Nephron (organoid): ENCODE measurements around the gene MAFB.

Experiments
- H3K27ac Mint-ChIP-seq, 3 experiments: 2 replicates each; pipeline ENCODE4 v1.8.0; 2020; ENCODE audit warnings: mixed read lengths in 3 of 3, mild to moderate bottlenecking in 2 of 3, moderate library complexity in 1 of 3
- H3K27me3 Mint-ChIP-seq: 2 replicates; pipeline ENCODE4 v1.8.0; 2021; ENCODE audit warnings: low read depth, mild to moderate bottlenecking, moderate library complexity, mixed read lengths
- H3K36me3 Mint-ChIP-seq: 2 replicates; pipeline ENCODE4 v1.8.0; 2020; ENCODE audit warnings: low read depth, mixed read lengths
- H3K4me1 Mint-ChIP-seq: 2 replicates; pipeline ENCODE4 v1.8.0; 2020; ENCODE audit warnings: mixed read lengths
- H3K4me3 Mint-ChIP-seq, 3 experiments: 2 replicates each; pipeline ENCODE4 v1.8.0; 2020; ENCODE audit warnings: mild to moderate bottlenecking in 3 of 3, mixed read lengths in 3 of 3, moderate library complexity in 2 of 3
- H3K9me3 Mint-ChIP-seq: 2 replicates; pipeline ENCODE4 v1.8.0; 2020; ENCODE audit warnings: mixed read lengths
- CTCF ChIP-seq, 3 experiments: fragments of 200-600 bp; sonication (generic); IDR thresholded peaks; one replicate each; pipeline ENCODE4 v1.5.0; 2021; ENCODE audit warnings: antibody characterized with exemption in 3 of 3; ENCODE audit not compliant: unreplicated experiment in 3 of 3

Gene MAFB

GRCh38 chr20:40717343-40717865 lies 28.4 kb upstream of the MAFB start:
- Mint-ChIP-seq H3K4me3 (no peak overlapping the region), H3K27ac (no peak overlapping the region), H3K4me1 (peaks cover 7% of the 10 kb centered on the region), H3K36me3 (no peaks in the 10 kb centered on the region), H3K27me3 (peaks cover 37% of the 10 kb centered on the region), H3K9me3 (no peaks in the 10 kb centered on the region)
- TF ChIP-seq CTCF (IDR thresholded peaks at IDR 0.05; ENCODE audit: unreplicated experiment in 3 of 3), result no peak

GRCh38 chr20:40715491-40715890 lies 26.5 kb upstream of the MAFB start:
- Mint-ChIP-seq H3K27me3 (peaks cover 36% of the 10 kb centered on the region), H3K4me3 (no peak overlapping the region), H3K9me3 (no peaks in the 10 kb centered on the region)

DNA sequence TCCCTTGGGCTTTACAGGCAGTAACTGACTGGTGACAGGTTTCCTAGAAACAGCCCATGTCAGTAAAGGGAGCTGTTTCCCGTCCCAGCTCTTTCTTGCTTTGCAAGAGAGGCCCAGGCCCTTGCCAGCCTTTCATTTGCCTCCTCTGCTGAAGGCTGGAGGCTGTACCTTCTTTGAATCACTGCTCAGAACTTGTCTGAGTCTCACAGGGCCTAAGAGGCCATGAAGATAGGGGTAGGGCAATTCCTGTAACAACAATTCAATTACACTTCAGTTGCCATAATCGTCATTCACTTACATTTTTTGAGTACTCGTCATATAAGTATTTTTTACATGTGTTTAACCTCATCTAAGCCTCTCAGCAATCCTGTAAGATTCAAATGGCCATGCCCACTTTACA lies 25.9 kb upstream of the MAFB start:
- no peaks in the 10 kb centered on the region for H3K36me3 Mint-ChIP-seq
- peaks cover 41% of the 10 kb centered on the region for H3K27me3 Mint-ChIP-seq
- TF ChIP-seq CTCF (IDR thresholded peaks at IDR 0.05; ENCODE audit: unreplicated experiment in 3 of 3), result no peak
- H3K27ac Mint-ChIP-seq, result no peak overlapping the region
- H3K4me3 Mint-ChIP-seq, result no peak overlapping the region
- no peaks in the 10 kb centered on the region for H3K9me3 Mint-ChIP-seq
- H3K4me1 Mint-ChIP-seq, result peaks cover 7% of the 10 kb centered on the region

More at GRCh38 chr20:40715491-40715890, 26.5 kb upstream of the MAFB start:
- no peak for TF ChIP-seq CTCF (IDR thresholded peaks at IDR 0.05; ENCODE audit: unreplicated experiment in 3 of 3)
- Mint-ChIP-seq H3K36me3 (no peaks in the 10 kb centered on the region), H3K4me1 (peaks cover 7% of the 10 kb centered on the region), H3K27ac (no peak overlapping the region)

DNA sequence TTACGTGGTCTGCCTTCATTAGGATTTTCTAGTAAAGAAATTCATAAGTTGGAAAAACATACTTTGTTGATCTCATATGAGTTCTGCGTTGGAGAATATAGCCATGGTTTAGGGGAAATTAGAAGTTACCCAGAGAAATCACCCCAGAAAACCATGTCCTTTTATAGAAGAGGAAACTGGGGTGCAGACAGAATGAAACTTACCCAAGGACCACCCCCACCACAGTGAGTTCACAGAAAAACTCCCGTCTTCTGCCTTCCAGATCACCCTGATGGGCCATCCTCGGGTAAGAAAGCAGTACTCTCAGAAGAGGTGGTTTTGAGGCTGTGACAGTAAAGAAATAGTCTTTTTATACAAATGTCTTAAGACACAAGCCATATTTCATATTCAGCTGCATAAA lies 25.1 kb upstream of the MAFB start:
- Mint-ChIP-seq H3K4me3 (no peak overlapping the region), H3K36me3 (no peaks in the 10 kb centered on the region), H3K27me3 (peaks cover 43% of the 10 kb centered on the region), H3K27ac (no peak overlapping the region), H3K9me3 (no peaks in the 10 kb centered on the region), H3K4me1 (peaks cover 7% of the 10 kb centered on the region)
- no peak for TF ChIP-seq CTCF (IDR thresholded peaks at IDR 0.05; ENCODE audit: unreplicated experiment in 3 of 3)

GRCh38 chr20:40713508-40713907 lies 24.5 kb upstream of the MAFB start:
- no peaks in the 10 kb centered on the region for H3K9me3 Mint-ChIP-seq
- H3K4me3 Mint-ChIP-seq, result no peak overlapping the region
- no peak for TF ChIP-seq CTCF (IDR thresholded peaks at IDR 0.05; ENCODE audit: unreplicated experiment in 3 of 3)
- peaks cover 44% of the 10 kb centered on the region for H3K27me3 Mint-ChIP-seq
- H3K4me1 Mint-ChIP-seq, result peaks cover 7% of the 10 kb centered on the region
- no peaks in the 10 kb centered on the region for H3K36me3 Mint-ChIP-seq
- H3K27ac Mint-ChIP-seq, result no peak overlapping the region

- Mint-ChIP-seq H3K9me3 (no peaks in the 10 kb centered on the region), H3K36me3 (no peaks in the 10 kb centered on the region), H3K27ac (no peak overlapping the region), H3K4me1 (peaks cover 6% of the 10 kb centered on the region), H3K27me3 (peaks cover 38% of the 10 kb centered on the region), H3K4me3 (no peak overlapping the region)
- TF ChIP-seq CTCF (IDR thresholded peaks at IDR 0.05; ENCODE audit: unreplicated experiment in 3 of 3), result no peak
Observed at GRCh38 chr20:40711079-40711478, 22.0 kb upstream of the MAFB start.
